Panc1 (cell line): ENCODE results near the gene SLC12A3. TPM values are rescaled to one million over a fixed set of nuclear protein-coding genes. Genes with fewer than 3 reads are reported as not detected.

Experiments used
- ATAC-seq: fragments of 200-7000 bp; cut with Tn5 transposase; 2 replicates; pipeline ENCODE4 v1.9.1; 2020; ENCODE audit warnings: mild to moderate bottlenecking, moderate library complexity
- BruUV-seq: library from RNA; stranded (reverse); fragments of 400-500 nt; replicated peaks from 2 replicates; lab custom pipeline; 2021; lab: Mats Ljungman, UMichigan
- CTCF ChIA-PET: fragments of 300-600 bp; sonication (Branson Sonifier 250); formaldehyde crosslinking; loops from one replicate; lab custom pipeline; 2022; ENCODE audit warnings: antibody characterized with exemption; lab: Charles Lee
- POLR2A ChIA-PET: fragments of 300-600 bp; sonication (Branson Sonifier 250); formaldehyde crosslinking; loops from one replicate; lab custom pipeline; 2022; ENCODE audit warnings: antibody characterized with exemption; lab: Charles Lee
- DNase-seq: peaks from one replicate; pipeline ENCODE4 v3.0.0-alpha.2; 2010; ENCODE audit warnings: low read depth, low spot score
- H3K27ac ChIP-seq: 2 replicates; pipeline ENCODE4 v1.5.1; 2011; ENCODE audit warnings: mild to moderate bottlenecking, low read length, inconsistent platforms
- H3K27me3 ChIP-seq: fragments of 200-500 bp; sonication (Bioruptor generic); 2 replicates; pipeline ENCODE4 v1.6.0; 2014; ENCODE audit warnings: low read length, inconsistent platforms; ENCODE audit not compliant: control insufficient read depth, insufficient read depth
- H3K36me3 ChIP-seq: fragments of 200-500 bp; sonication (Bioruptor generic); 2 replicates; pipeline ENCODE4 v1.5.1; 2014; ENCODE audit warnings: inconsistent platforms, mild to moderate bottlenecking, low read length, moderate library complexity; ENCODE audit not compliant: control insufficient read depth, insufficient read depth
- H3K4me1 ChIP-seq: 2 replicates; pipeline ENCODE4 v1.5.1; 2011; ENCODE audit warnings: inconsistent platforms, mild to moderate bottlenecking, low read length, moderate library complexity; ENCODE audit not compliant: control insufficient read depth, insufficient read depth
- H3K4me3 ChIP-seq, 2 experiments: 2 replicates each; pipeline ENCODE4 v1.5.1; 2011 to 2012; ENCODE audit warnings: low read depth in 2 of 2, low read length in 2 of 2, mild to moderate bottlenecking in 2 of 2, inconsistent platforms in 1 of 2, moderate library complexity in 1 of 2
- H3K9me3 ChIP-seq: fragments of 200-500 bp; sonication (Bioruptor generic); 2 replicates; pipeline ENCODE4 v1.5.1; 2014; ENCODE audit warnings: low read depth, mild to moderate bottlenecking, inconsistent platforms, low read length, moderate library complexity; ENCODE audit not compliant: control insufficient read depth, insufficient read depth
- REST ChIP-seq, 2 experiments: IDR thresholded peaks; 2 replicates each; pipeline ENCODE4 v1.6.1; 2011 to 2012; ENCODE audit warnings: low read depth in 2 of 2, control low read depth in 1 of 2, low read length in 1 of 2, mild to moderate bottlenecking in 1 of 2, moderate library complexity in 1 of 2; ENCODE audit not compliant: insufficient read depth in 1 of 2
- TCF7L2 ChIP-seq: IDR thresholded peaks from 2 replicates; pipeline ENCODE4 v1.6.1; 2011; ENCODE audit warnings: mild to moderate bottlenecking, low read depth, low read length, inconsistent platforms
- in situ Hi-C: cut with HindIII; loops from 2 replicates; pipeline ENCODE4 v1.10.0; 2016; ENCODE audit warnings: low sequenced_read_pairs, low pct_unique_long_range_greater_than_20kb
- intact Hi-C: fragments of 100-400 bp; cut with micrococcal nuclease; formaldehyde crosslinking; loops from one replicate; pipeline ENCODE4 v1.10.0; 2022; ENCODE audit not compliant: unreplicated experiment
- total RNA-seq: library from RNA; stranded (reverse); gene quantifications from one replicate; pipeline ENCODE4 v1.2.1, GENCODE V29; 2021; ENCODE audit not compliant: unreplicated experiment

Gene SLC12A3
- total RNA-seq, 1 experiment from 2014 or later, result 0.15 TPM

- Histone ChIP-seq H3K9me3 (no peaks in the 10 kb centered on the region), H3K27ac (no peak overlapping the region), H3K36me3 (peaks cover 5% of the 10 kb centered on the region), H3K4me1 (no peaks in the 10 kb centered on the region; the same call in 1 of the 2 replicates), H3K4me3 (no peak overlapping the region), H3K27me3 (no peaks in the 10 kb centered on the region)
- ChIA-PET CTCF (interaction anchor here (0.6 kb wide), 1 partner anchor 99 kb away, joined by 4 read pairs; no protein-coding TSS in a partner anchor), POLR2A (no interaction called here)
- BruUV-seq, result no TSS peak
- intact Hi-C loops, result no loop called here
- DNase-seq (no peak), ATAC-seq (no peak)
- TF ChIP-seq REST (IDR thresholded peaks at IDR 0.05; ENCODE audit: insufficient read depth in 1 of 2, low read depth in 2 of 2, low read length in 1 of 2), result no peak
- in situ Hi-C loops, result no loop called here
Observed at GRCh38 chr16:56946767-56947603, 82.0 kb downstream of the SLC12A3 start.

DNA sequence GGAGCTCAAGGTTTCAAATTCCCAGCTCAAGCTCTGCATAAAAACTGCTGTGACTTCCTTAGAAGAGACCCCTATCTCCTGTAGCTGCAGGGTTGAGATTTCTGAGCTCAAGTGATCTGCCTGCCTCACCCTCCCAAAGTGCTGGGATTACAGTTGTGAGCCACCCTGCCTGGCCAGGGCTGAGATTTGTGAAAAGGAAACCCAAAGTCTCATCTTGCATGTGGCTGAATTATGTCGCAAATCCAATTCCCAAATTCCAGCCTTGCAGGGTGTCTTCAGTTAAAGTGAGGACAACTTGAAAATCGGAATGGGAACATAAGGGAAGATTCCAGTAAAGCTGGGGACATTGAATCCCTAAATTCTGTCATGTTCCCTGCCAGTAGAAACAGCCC, 82.6 kb downstream of the SLC12A3 start:
- H3K36me3 ChIP-seq, result peaks cover 5% of the 10 kb centered on the region
- no peaks in the 10 kb centered on the region for H3K27me3 ChIP-seq
- no peak overlapping the region for H3K4me3 ChIP-seq
- TF ChIP-seq TCF7L2, result no peak
- in situ Hi-C loops, result no loop called here
- ChIA-PET CTCF (interaction anchor here (0.6 kb wide), 2 partner anchors 98 to 483 kb away, joined by 4 to 5 read pairs; no protein-coding TSS in a partner anchor), POLR2A (no interaction called here)
- DNase-seq (no peak), ATAC-seq (no peak)
- no peaks in the 10 kb centered on the region for H3K9me3 ChIP-seq
- no TSS peak for BruUV-seq
- intact Hi-C loops, result no loop called here
- no peak overlapping the region for H3K27ac ChIP-seq
- H3K4me1 ChIP-seq, result no peaks in the 10 kb centered on the region; the same call in 1 of the 2 replicates

- POLR2A ChIA-PET, result no interaction called here
- DNase-seq (no peak), ATAC-seq (no peak)
- Histone ChIP-seq H3K27me3 (no peaks in the 10 kb centered on the region), H3K36me3 (peaks cover 5% of the 10 kb centered on the region), H3K9me3 (no peaks in the 10 kb centered on the region), H3K27ac (no peak overlapping the region), H3K4me1 (no peaks in the 10 kb centered on the region; the same call in 1 of the 2 replicates), H3K4me3 (no peak overlapping the region)
- in situ Hi-C loops, result no loop called here
- no TSS peak for BruUV-seq
- CTCF ChIA-PET, result interaction anchor here (0.6 kb wide), 1 partner anchor 483 kb away, joined by 5 read pairs; no protein-coding TSS in a partner anchor
- intact Hi-C loops, result no loop called here
- TF ChIP-seq REST (IDR thresholded peaks at IDR 0.05; ENCODE audit: insufficient read depth in 1 of 2, low read depth in 2 of 2, low read length in 1 of 2), result no peak
- no peak for TF ChIP-seq TCF7L2
Observed at GRCh38 chr16:56948234-56948633, 83.2 kb downstream of the SLC12A3 start.
